HG03108 (cell line): ENCODE data around the gene C3orf80.
"Not testable (repeated sequence)": the region's sequence is repeated elsewhere in the genome, so short reads cannot be mapped to it uniquely, and the experiment has no call there.

Source experiments
- ATAC-seq: cut with Tn5 transposase; IDR thresholded peaks from one replicate; pipeline ENCODE4 v1.9.1; 2021; ENCODE audit warnings: moderate library complexity; ENCODE audit not compliant: unreplicated experiment

Gene C3orf80

GRCh38 chr3:160225176-160226025 is at the start of gene C3orf80:
TSS of gene C3orf80 (plus strand) at chr3:160225422. CDS start at chr3:160225636, 214 bp downstream.
- ATAC-seq = peak; percentile 74

DNA sequence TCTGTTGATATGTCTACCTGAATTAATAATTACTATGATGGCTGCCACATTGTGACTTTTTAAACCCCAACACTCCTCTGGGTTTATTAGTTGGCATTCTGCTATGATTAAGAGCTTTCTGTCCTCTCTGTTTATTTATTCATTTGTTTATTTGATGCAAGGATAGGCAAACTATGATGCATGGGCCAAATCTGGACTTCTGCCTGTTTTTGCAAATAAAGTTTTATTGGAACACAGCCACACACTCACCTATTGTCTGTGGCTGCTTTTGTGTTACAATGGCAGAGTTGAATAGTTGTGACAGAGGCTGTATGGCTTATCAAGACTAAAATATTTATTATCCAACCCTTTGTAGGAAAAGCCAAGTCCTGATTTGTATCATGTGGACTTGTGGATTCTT is 48.3 kb upstream of the C3orf80 start:
- ATAC-seq = no peak

DNA sequence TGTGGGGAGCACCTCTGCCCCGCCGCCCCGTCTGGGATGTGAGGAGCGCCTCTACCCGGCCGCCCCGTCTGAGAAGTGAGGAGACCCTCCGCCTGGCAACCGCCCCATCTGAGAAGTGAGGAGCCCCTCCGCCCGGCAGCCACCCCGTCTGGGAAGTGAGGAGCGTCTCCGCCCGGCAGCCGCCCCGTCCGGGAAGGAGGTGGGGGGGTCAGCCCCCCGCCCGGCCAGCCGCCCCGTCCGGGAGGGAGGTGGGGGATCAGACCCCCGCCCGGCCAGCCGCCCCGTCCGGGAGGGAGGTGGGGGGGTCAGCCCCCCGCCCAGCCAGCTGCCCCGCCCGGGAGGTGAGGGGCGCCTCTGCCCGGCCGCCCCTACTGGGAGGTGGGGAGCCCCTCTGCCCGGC is 46.6 kb upstream of the C3orf80 start:
- not testable (repeated sequence) for ATAC-seq

- not testable (repeated sequence) for ATAC-seq
These were observed 45.8 kb upstream of the C3orf80 start for GRCh38 chr3:160179403-160179802.

GRCh38 chr3:160179906-160180305 is 45.3 kb upstream of the C3orf80 start:
- no peak for ATAC-seq

GRCh38 chr3:160180581-160181216 is 44.5 kb upstream of the C3orf80 start:
- no peak for ATAC-seq

DNA sequence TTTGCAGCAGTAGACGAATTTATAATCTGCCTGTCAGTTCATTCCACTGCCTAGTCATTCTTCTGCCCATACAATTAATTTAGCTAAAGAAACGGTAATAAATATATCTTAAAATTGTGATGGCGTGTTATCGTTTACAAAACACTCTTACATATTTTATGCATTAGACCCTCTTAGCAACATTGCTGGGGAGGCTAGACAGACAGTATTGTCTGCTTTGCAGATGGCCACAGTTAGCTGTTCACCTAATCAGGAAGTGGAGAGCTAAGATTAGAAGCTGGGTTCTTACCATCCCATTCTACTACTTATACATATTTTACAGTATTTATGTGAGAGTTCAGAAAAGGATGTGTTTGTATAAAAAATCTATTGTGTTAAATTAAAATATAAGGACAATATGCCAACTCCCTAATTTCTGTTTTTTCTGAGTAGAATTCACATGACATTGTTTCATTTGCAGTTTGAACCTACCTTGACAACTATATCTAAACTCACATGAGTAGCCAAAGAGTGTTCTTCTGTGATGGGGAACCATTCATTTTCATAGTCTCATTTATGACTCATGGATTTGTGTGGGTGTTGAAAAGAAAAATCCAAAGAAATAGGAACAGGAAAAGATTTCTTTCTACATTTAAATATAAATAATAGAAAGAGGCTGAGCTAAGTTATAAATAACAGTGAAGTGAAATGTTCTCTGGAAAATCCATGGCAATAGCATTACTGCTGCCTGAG is 41.7 kb upstream of the C3orf80 start:
- ATAC-seq = no peak

GRCh38 chr3:160184655-160185054 is 40.6 kb upstream of the C3orf80 start:
- ATAC-seq = no peak

GRCh38 chr3:160185751-160186150 is 39.5 kb upstream of the C3orf80 start:
- ATAC-seq = no peak

GRCh38 chr3:160187288-160187687 is 37.9 kb upstream of the C3orf80 start:
- ATAC-seq = no peak

DNA sequence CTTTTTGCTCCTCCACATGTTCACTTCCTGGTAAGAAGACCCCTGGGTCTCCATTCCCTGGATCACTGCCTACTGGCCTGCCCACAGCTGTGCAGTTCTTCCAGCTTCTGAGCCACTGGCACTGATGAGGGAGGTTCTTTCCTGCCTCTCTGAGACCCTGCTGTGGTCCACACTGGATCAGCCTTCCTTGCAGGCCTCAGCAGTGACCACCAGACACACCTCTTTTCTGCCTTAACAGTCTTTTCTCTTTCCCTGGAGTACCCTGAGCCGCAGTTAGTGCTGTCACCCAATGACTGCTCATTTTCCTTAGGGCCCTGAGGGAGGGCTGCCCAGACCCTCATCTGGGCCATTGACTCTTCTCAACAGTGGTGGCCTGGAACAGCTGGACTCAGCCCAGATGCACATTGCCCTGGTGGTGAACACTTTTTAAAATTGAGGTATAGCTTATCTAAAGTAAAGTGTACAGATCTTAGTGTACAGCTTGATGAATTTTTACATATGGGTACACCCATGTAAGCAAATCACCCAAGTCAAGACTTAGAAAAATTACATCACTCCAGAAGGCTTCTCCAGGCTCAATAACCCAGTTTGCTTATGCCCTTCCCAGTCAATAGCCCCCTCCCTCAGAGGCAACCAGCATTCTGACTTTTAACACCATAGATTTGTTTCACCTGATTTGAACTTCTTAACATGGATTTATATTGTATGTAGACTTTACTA is 32.8 kb upstream of the C3orf80 start:
- ATAC-seq = no peak

DNA sequence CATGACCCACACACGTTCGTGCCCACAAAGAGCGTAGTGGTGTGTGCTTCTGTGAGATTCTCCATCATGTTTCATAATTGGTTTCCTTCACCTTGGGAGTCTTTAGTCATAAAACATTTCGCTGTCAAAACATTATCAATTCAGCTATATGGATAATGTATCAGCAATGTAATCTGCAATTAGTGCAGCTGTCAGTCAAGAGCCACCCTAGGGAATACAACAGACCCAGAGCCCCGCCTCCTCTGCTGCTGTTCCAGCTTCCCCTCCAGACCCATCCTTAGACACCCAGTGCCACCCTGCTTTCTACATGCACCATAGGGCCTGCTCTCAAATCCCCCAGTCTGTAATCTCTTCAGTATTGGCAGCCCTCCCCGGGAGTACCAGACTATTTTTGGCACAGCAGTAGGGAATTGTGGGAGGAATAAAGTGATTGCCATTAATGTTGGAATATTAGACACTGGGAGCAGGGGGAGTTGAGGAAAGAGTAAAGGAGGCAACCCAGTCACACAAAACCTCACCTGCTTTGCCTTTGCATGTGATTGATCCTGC is 31.5 kb upstream of the C3orf80 start:
- no peak for ATAC-seq

DNA sequence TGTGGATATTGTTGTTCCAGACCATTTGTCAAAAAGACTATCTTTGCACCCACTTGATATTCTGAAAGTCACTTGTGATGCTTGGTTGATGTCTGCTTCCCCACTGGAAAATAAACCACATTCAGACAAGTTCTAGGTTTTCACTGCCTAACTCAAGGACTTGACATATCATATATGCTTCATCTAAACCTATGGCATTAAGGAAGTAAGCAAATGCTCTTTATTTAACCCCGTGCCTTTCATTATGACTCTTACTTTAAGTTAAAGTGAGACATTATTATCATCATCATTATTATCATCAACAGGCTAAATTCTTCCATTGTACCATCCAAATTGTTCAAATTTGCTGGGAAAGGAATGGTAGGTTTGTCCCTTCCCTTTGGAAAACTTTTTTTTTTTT is 30.8 kb upstream of the C3orf80 start:
- ATAC-seq = no peak

DNA sequence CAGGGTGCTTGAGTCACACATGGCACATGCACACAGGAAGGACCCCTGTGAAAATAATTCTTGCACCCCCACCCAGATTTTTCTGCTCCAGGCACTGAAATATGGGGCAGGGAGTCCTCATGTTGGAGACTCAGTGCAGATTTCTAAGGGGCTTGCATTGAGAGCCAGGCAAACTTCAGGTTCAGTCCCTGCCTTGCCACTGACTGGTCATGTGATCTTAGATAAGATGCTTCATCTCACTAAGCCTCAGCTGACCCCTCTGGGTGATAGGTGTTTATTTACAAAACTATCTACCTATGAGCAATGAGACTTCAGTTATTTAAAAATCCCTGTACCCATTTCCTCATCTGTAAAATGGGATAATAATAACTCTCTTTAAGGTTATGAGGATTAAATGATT is 30.1 kb upstream of the C3orf80 start:
- no peak for ATAC-seq

DNA sequence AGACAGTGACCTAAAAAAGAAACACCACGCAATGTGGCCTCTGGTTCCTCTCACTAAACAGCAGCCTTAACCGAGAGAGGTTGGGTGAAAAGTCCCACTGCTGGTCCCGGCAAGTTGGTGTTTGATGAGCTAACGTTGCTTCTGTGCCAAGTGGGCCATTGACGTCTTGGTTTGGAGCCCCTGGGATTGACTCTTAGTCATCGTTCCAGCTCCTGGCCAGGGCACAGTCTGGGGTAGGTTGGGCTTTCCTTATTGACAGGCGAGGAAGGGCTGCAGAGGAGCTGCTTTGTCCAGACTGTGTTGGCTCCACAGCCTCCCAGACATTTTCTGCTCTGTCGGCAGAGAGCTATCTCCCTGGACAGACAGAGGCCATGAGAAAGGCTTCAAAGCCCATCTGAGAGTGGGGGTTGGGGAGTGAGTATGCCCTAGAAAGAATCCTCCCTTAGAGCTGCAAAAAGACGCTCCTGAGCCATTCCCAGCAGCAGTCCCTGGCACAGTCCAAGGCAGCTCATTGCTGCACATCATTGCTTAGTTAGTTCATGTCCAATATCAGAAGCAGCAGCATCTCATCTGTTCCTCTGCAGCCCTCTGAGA is 28.6 kb upstream of the C3orf80 start:
- ATAC-seq = no peak

GRCh38 chr3:160199108-160199507 is 26.1 kb upstream of the C3orf80 start:
- ATAC-seq = no peak

GRCh38 chr3:160200353-160200752 is 24.9 kb upstream of the C3orf80 start:
- no peak for ATAC-seq

DNA sequence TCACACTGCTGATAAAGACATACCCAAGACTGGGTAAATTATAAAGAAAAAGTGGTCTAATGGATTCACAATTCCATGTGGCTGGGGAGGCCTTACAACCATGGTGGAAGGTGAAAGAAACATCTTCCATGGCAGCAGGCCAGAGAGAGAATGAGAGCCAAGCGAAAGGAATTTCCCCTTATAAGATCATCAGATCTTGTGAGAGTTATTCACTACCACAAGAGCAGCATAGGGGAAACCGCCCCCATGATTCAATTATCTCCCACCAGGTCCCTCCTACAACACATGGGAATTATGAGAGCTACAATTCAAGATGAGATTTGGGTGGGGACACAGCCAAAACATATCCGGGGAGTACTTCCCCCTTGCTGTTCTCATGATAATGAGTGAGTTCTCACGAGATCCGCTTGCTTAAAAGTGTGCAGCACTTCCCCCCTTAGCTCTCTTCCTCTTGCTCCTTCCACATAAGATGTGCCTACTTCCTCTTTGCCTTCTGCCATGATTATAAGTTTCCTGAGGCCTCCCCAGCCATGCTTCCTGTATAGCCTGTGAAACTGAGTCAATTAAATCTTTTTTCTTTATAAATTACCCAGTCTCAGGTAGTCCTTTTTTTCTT is 20.7 kb upstream of the C3orf80 start:
- ATAC-seq = not testable (repeated sequence)

- no peak for ATAC-seq
These were observed 19.6 kb upstream of the C3orf80 start for GRCh38 chr3:160205606-160206005.

- ATAC-seq = no peak
These were observed 14.9 kb upstream of the C3orf80 start for GRCh38 chr3:160210341-160210740.
